ENCODE results near the gene CDSN. TPM values are rescaled to one million over a fixed set of nuclear protein-coding genes. Genes with fewer than 3 reads are reported as not detected.

CDSN gene
- total and polyA plus RNA-seq, 11 donors, result 0.15 to 0.56 TPM; not detected in 9

- Histone ChIP-seq H3K4me1 (peaks cover 0 to 44% (median 33%) of the 10 kb centered on the region in 12 donors), H3K9me3 (no peaks in the 10 kb centered on the region), H3K36me3 (no peaks in the 10 kb centered on the region), H3K27ac (peak within 1 kb of the TSS in 11 of 12 donors; percentile 36 to 90 (median 64)), H3K27me3 (no peaks in the 10 kb centered on the region), H3K4me3 (peak within 1 kb of the TSS in 7 of 12 donors; percentile 11 to 47 (median 20))
- intact Hi-C loops (cut with DNase I), result no loop called here
- TF ChIP-seq CTCF (IDR thresholded peaks at IDR 0.05), result no peak
- TF ChIP-seq POLR2A (IDR thresholded peaks at IDR 0.05), result no peak
- ATAC-seq, result peak; percentile 87 to 96 (median 92)
- DNase-seq, result peak; percentile 74 to 94 (median 85)
- WGBS, 4 donors, result 6 to 28% (median 12%) methylated on average over 3 of the region's 3 CpGs
Observed at GRCh38 chr6:31114541-31114878, 5.7 kb downstream of the CDSN start, which contains the start of gene PSORS1C1. TSS of gene PSORS1C1 (plus strand) at chr6:31114800. CDS start at chr6:31129633, 14,833 bp downstream.

- H3K4me3 ChIP-seq, result peak overlapping the region in 2 of 12 donors; percentile 37 to 47
- peaks cover 0 to 44% (median 33%) of the 10 kb centered on the region in 12 donors for H3K4me1 ChIP-seq
- intact Hi-C loops (cut with DNase I), result no loop called here
- TF ChIP-seq CTCF (IDR thresholded peaks at IDR 0.05), result no peak
- H3K27ac ChIP-seq, result peak overlapping the region in 11 of 12 donors; percentile 36 to 90 (median 64)
- WGBS, 4 donors, result 62 to 74% (median 70%) methylated on average over 7 of the region's 7 CpGs
- no peaks in the 10 kb centered on the region for H3K9me3 ChIP-seq
- no peaks in the 10 kb centered on the region for H3K36me3 ChIP-seq
- H3K27me3 ChIP-seq, result no peaks in the 10 kb centered on the region
- DNase-seq, result no peak
- ATAC-seq, result peak in 2 of 4 donors; percentile 2 to 4
Observed at GRCh38 chr6:31113861-31114540, 6.2 kb downstream of the CDSN start.

GRCh38 chr6:31112478-31112877 lies 7.8 kb downstream of the CDSN start, which contains the start of gene C6orf15:
TSS of gene C6orf15 (minus strand) at chr6:31112575. CDS start at chr6:31112555, 20 bp downstream.
- no peak within 1 kb of the TSS for H3K4me3 ChIP-seq
- no peak for TF ChIP-seq CTCF (IDR thresholded peaks at IDR 0.05)
- TF ChIP-seq POLR2A (IDR thresholded peaks at IDR 0.05), result no peak
- peak within 1 kb of the TSS in 2 of 12 donors; percentile 60 to 90 for H3K27ac ChIP-seq
- intact Hi-C loops (cut with DNase I), result no loop called here
- no peaks in the 10 kb centered on the region for H3K9me3 ChIP-seq
- ATAC-seq (no peak), DNase-seq (no peak)
- H3K27me3 ChIP-seq, result no peaks in the 10 kb centered on the region
- no peaks in the 10 kb centered on the region for H3K36me3 ChIP-seq
- whole genome bisulfite sequencing, 4 donors, result 87 to 91% (median 89%) methylated on average over 5 of the region's 5 CpGs
- H3K4me1 ChIP-seq, result peaks cover 0 to 39% (median 31%) of the 10 kb centered on the region in 12 donors

- no peak for ATAC-seq
- no peaks in the 10 kb centered on the region for H3K9me3 ChIP-seq
- H3K4me1 ChIP-seq, result peaks cover 0 to 35% (median 25%) of the 10 kb centered on the region in 12 donors
- TF ChIP-seq CTCF (IDR thresholded peaks at IDR 0.05), result no peak
- DNase-seq, result no peak
- H3K36me3 ChIP-seq, result no peaks in the 10 kb centered on the region
- intact Hi-C loops (cut with DNase I), result no loop called here
- no peak overlapping the region for H3K4me3 ChIP-seq
- H3K27me3 ChIP-seq, result no peaks in the 10 kb centered on the region
- 91 to 96% (median 92%) methylated on average over 12 to 13 of the region's 13 CpGs for WGBS, 4 donors
- H3K27ac ChIP-seq, result no peak overlapping the region
Observed at GRCh38 chr6:31111712-31112111, 8.5 kb downstream of the CDSN start.

All from heart left ventricle (tissue), 16 donors.